ENCODE measurements around the gene SLC43A1. TPM values are rescaled to one million over a fixed set of nuclear protein-coding genes. Genes with fewer than 3 reads are reported as not detected.

Gene SLC43A1
- total and polyA plus RNA-seq, 4 experiments from 2014 or later: 14.8 to 21.7 (median 18.6) TPM

DNA sequence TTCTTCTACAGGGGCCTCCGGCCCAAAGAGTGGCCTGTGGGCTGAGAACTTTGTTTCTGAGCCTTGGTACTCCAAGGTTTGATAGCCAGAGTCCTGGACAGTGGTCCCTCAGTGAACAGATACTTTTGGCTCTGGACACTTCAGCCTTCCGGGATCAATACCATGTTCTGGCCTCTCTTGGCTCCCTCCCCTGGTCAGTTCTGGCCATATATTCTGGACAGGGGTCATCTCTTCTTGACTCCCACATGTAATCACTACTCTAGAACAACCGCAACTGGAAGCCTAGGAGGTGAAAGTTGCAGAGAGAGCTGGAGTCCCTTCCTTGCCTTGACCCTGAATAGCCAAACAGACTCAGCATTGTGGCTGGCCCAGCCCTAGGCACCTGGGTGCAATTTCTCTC lies 52.9 kb downstream of the SLC43A1 start:
- Mint-ChIP-seq H3K9me3 (peaks cover 0 to 1% (median 0%) of the 10 kb centered on the region in 8 donors), H3K36me3 (no peaks in the 10 kb centered on the region), H3K4me3 (peak overlapping the region in 4 of 8 donors; percentile 20 to 79 (median 40)), H3K27me3 (peaks cover 14 to 23% of the 10 kb centered on the region in 2 donors), H3K27ac (peak overlapping the region in 2 of 7 donors; percentile 10 to 39), H3K4me1 (peaks cover 12 to 22% (median 18%) of the 10 kb centered on the region in 4 donors)
- intact Hi-C loops (cut with micrococcal nuclease): no loop called here
- CTCF ChIA-PET (ENCODE audit: partially characterized antibody): interaction anchor here (1.2 to 8.2 kb wide), 3 partner anchors 18 to 65 kb away, joined by 3 to 169 read pairs (median 4); no protein-coding TSS in a partner anchor
- DNase-seq: no peak
- Histone ChIP-seq H3K9me3 (ENCODE audit: control insufficient read depth in 1 of 2, low read length in 2 of 2) (no peaks in the 10 kb centered on the region), H3K27ac (ENCODE audit: low read depth, low read length) (no peak overlapping the region), H3K36me3 (ENCODE audit: insufficient read depth, low read length) (no peaks in the 10 kb centered on the region), H3K27me3 (ENCODE audit: insufficient read depth, low read length) (peaks cover 13% of the 10 kb centered on the region), H3K4me1 (ENCODE audit: insufficient read depth, low read length) (peaks cover 31% of the 10 kb centered on the region), H3K4me3 (ENCODE audit: low read length in 2 of 2) (no peak overlapping the region)
- POLR2A ChIA-PET (ENCODE audit: partially characterized antibody): no interaction called here

- no peak for DNase-seq
- H3K9me3 ChIP-seq (ENCODE audit: control insufficient read depth in 1 of 2, low read length in 2 of 2): no peaks in the 10 kb centered on the region
- peaks cover 15 to 28% (median 23%) of the 10 kb centered on the region in 4 donors for H3K4me1 Mint-ChIP-seq
- H3K27ac Mint-ChIP-seq: no peak overlapping the region
- peaks cover 0 to 1% (median 0%) of the 10 kb centered on the region in 8 donors for H3K9me3 Mint-ChIP-seq
- H3K27me3 Mint-ChIP-seq: peaks cover 18 to 27% of the 10 kb centered on the region in 2 donors
- peaks cover 38% of the 10 kb centered on the region for H3K4me1 ChIP-seq (ENCODE audit: insufficient read depth, low read length)
- no peak overlapping the region for H3K4me3 ChIP-seq (ENCODE audit: low read length in 2 of 2)
- no peaks in the 10 kb centered on the region for H3K36me3 ChIP-seq (ENCODE audit: insufficient read depth, low read length)
- H3K36me3 Mint-ChIP-seq: no peaks in the 10 kb centered on the region
- H3K27me3 ChIP-seq (ENCODE audit: insufficient read depth, low read length): peaks cover 17% of the 10 kb centered on the region
- H3K27ac ChIP-seq (ENCODE audit: low read depth, low read length): no peak overlapping the region
- H3K4me3 Mint-ChIP-seq: peak overlapping the region in 4 of 8 donors; percentile 43 to 79 (median 57)
- CTCF ChIA-PET (ENCODE audit: partially characterized antibody): interaction anchor here (1.2 to 8.2 kb wide), 5 partner anchors 19 to 182 kb away, joined by 3 to 169 read pairs (median 4); no protein-coding TSS in a partner anchor
- POLR2A ChIA-PET (ENCODE audit: partially characterized antibody): no interaction called here
- intact Hi-C loops (cut with micrococcal nuclease): no loop called here
Observed at GRCh38 chr11:57461841-57462489, 53.5 kb downstream of the SLC43A1 start.

GRCh38 chr11:57460758-57461749 lies 54.4 kb downstream of the SLC43A1 start:
- H3K27ac Mint-ChIP-seq: no peak overlapping the region

DNA sequence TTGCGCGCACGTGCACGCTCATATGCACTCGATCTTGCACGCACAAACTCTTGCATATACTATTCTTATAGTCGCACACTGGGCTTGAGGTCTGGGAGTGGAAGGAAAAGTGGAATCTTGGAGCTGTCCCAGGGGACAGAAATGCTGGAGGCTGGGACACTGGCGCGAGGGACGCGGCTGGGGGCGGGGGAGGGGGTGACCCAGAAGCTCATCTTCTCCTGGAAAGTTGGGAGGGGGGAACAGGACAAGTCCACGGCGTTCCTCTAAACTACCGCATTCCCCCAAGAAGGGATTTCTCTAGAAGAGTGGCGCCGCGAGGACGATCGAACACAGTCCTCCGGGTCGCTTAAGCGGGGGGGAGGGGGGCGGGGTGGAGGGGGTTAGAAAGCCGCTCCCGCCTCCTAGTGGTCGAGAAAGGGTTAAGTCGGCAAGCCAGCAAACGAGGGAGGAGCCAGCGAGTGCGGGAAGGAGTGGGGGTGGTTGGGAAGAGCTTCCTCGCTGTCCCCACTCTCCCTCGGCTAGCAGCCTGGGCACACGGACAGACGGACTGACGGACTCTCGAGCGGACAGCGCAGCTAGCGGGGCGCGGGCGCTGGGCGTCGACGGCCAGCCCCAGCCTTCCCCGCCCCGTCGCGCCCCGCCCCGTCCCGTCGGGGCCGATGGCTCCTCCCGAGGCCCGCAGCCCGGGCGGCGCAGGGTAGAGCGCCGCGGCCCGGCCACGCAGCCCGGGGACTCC lies 55.3 kb downstream of the SLC43A1 start, which contains the start of gene RTN4RL2:
TSS of gene RTN4RL2 (plus strand) at position 507 of the 736 bp plus-strand sequence. CDS start 338 bp downstream, outside the sequence.
- Histone ChIP-seq H3K4me3 (ENCODE audit: low read length in 2 of 2) (peak within 1 kb of the TSS; percentile 17 to 33), H3K36me3 (ENCODE audit: insufficient read depth, low read length) (no peaks in the 10 kb centered on the region), H3K4me1 (ENCODE audit: insufficient read depth, low read length) (peaks cover 40% of the 10 kb centered on the region), H3K27ac (ENCODE audit: low read depth, low read length) (no peak within 1 kb of the TSS), H3K27me3 (ENCODE audit: insufficient read depth, low read length) (peaks cover 17% of the 10 kb centered on the region), H3K9me3 (ENCODE audit: control insufficient read depth in 1 of 2, low read length in 2 of 2) (no peaks in the 10 kb centered on the region)
- CTCF ChIA-PET (ENCODE audit: partially characterized antibody): interaction anchor here (0.6 to 8.2 kb wide), 11 partner anchors 13 to 252 kb away, joined by 3 to 187 read pairs (median 5); partner anchors contain the start of genes SLC43A3 and TIMM10
- H3K27me3 Mint-ChIP-seq: peaks cover 18 to 33% of the 10 kb centered on the region in 2 donors
- peak in 3 of 5 donors; percentile 17 to 27 (median 22) for DNase-seq
- no peaks in the 10 kb centered on the region for H3K36me3 Mint-ChIP-seq
- peak within 1 kb of the TSS in 2 of 7 donors; percentile 9 to 63 for H3K27ac Mint-ChIP-seq
- POLR2A ChIA-PET (ENCODE audit: partially characterized antibody): interaction anchor here (1.2 to 1.6 kb wide), 3 partner anchors 18 to 67 kb away, joined by 3 to 5 read pairs (median 5); no protein-coding TSS in a partner anchor
- peak within 1 kb of the TSS; percentile 79 to 93 (median 87) for H3K4me3 Mint-ChIP-seq
- peaks cover 0 to 1% (median 0%) of the 10 kb centered on the region in 8 donors for H3K9me3 Mint-ChIP-seq
- intact Hi-C loops (cut with micrococcal nuclease): no loop called here
- peaks cover 16 to 31% (median 24%) of the 10 kb centered on the region in 4 donors for H3K4me1 Mint-ChIP-seq

More at GRCh38 chr11:57460758-57461749, 54.4 kb downstream of the SLC43A1 start:
- H3K9me3 ChIP-seq (ENCODE audit: control insufficient read depth in 1 of 2, low read length in 2 of 2): no peaks in the 10 kb centered on the region
- POLR2A ChIA-PET (ENCODE audit: partially characterized antibody): interaction anchor here (1.3 to 1.6 kb wide), 2 partner anchors 20 to 66 kb away, joined by 5 read pairs; no protein-coding TSS in a partner anchor
- H3K27ac ChIP-seq (ENCODE audit: low read depth, low read length): no peak overlapping the region
- H3K4me3 ChIP-seq (ENCODE audit: low read length in 2 of 2): peak overlapping the region in 1 of 2 donors; percentile 19
- peaks cover 40% of the 10 kb centered on the region for H3K4me1 ChIP-seq (ENCODE audit: insufficient read depth, low read length)
- Mint-ChIP-seq H3K4me3 (peak overlapping the region; percentile 27 to 60 (median 50)), H3K36me3 (no peaks in the 10 kb centered on the region), H3K27me3 (peaks cover 18 to 30% of the 10 kb centered on the region in 2 donors), H3K4me1 (peaks cover 16 to 31% (median 24%) of the 10 kb centered on the region in 4 donors), H3K9me3 (peaks cover 0 to 1% (median 0%) of the 10 kb centered on the region in 8 donors)
- no peak for DNase-seq
- intact Hi-C loops (cut with micrococcal nuclease): no loop called here
- H3K36me3 ChIP-seq (ENCODE audit: insufficient read depth, low read length): no peaks in the 10 kb centered on the region
- CTCF ChIA-PET (ENCODE audit: partially characterized antibody): interaction anchor here (1.5 to 8.2 kb wide), 6 partner anchors 12 to 183 kb away, joined by 4 to 187 read pairs (median 5); partner anchors contain the start of gene TIMM10
- peaks cover 17% of the 10 kb centered on the region for H3K27me3 ChIP-seq (ENCODE audit: insufficient read depth, low read length)

- H3K27ac Mint-ChIP-seq: peak overlapping the region in 6 of 7 donors; percentile 9 to 81 (median 60)
- Histone ChIP-seq H3K27ac (ENCODE audit: low read depth, low read length) (no peak overlapping the region), H3K9me3 (ENCODE audit: control insufficient read depth in 1 of 2, low read length in 2 of 2) (no peaks in the 10 kb centered on the region), H3K27me3 (ENCODE audit: insufficient read depth, low read length) (peaks cover 17% of the 10 kb centered on the region), H3K36me3 (ENCODE audit: insufficient read depth, low read length) (no peaks in the 10 kb centered on the region), H3K4me1 (ENCODE audit: insufficient read depth, low read length) (peaks cover 40% of the 10 kb centered on the region), H3K4me3 (ENCODE audit: low read length in 2 of 2) (peak overlapping the region; percentile 33 to 44)
- ChIA-PET POLR2A (ENCODE audit: partially characterized antibody) (interaction anchor here (0.6 to 1.6 kb wide), 4 partner anchors 17 to 67 kb away, joined by 3 to 5 read pairs (median 4); no protein-coding TSS in a partner anchor), CTCF (ENCODE audit: partially characterized antibody) (interaction anchor here (0.6 to 8.2 kb wide), 25 partner anchors 8 to 252 kb away, joined by 3 to 187 read pairs (median 6); partner anchors contain the start of genes SLC43A1, SLC43A3, TIMM10 and UBE2L6)
- intact Hi-C loops (cut with micrococcal nuclease): loop anchor here (5.0 kb wide), 2 partner anchors 33 to 1053 kb away; no protein-coding TSS in a partner anchor
- H3K4me1 Mint-ChIP-seq: peaks cover 16 to 31% (median 24%) of the 10 kb centered on the region in 4 donors
- H3K4me3 Mint-ChIP-seq: peak overlapping the region; percentile 86 to 95 (median 91)
- H3K9me3 Mint-ChIP-seq: peaks cover 0 to 1% (median 0%) of the 10 kb centered on the region in 8 donors
- H3K27me3 Mint-ChIP-seq: peaks cover 18 to 35% of the 10 kb centered on the region in 2 donors
- DNase-seq: peak in 3 of 5 donors; percentile 19 to 33 (median 22)
- H3K36me3 Mint-ChIP-seq: no peaks in the 10 kb centered on the region
Observed at GRCh38 chr11:57459164-57460021, 56.1 kb downstream of the SLC43A1 start.
